RWPE2 (cell line): ENCODE data around the gene ZNF44.

Experiments used
- ATAC-seq: fragments of 200-7000 bp; cut with Tn5 transposase; 3 replicates; pipeline ENCODE4 v1.9.1; 2021; ENCODE audit warnings: low read depth
- DNase-seq: peaks from one replicate; pipeline ENCODE4 v3.0.0-alpha.2; 2020; ENCODE audit warnings: low spot score
- H3K27ac ChIP-seq: fragments of 450-650 bp; 2 replicates; pipeline ENCODE4 v1.5.1; 2017; ENCODE audit warnings: mild to moderate bottlenecking; ENCODE audit not compliant: poor library complexity, severe bottlenecking
- H3K27me3 ChIP-seq: fragments of 250-450 bp; sonication (Bioruptor Pico); 2 replicates; pipeline ENCODE4 v1.5.1; 2021; ENCODE audit warnings: mild to moderate bottlenecking, moderate library complexity; ENCODE audit not compliant: insufficient read depth, poor library complexity, severe bottlenecking
- H3K36me3 ChIP-seq: fragments of 250-450 bp; sonication (Bioruptor Pico); 2 replicates; pipeline ENCODE4 v1.5.1; 2020; ENCODE audit warnings: low read depth, mild to moderate bottlenecking, moderate library complexity
- H3K4me1 ChIP-seq: fragments of 250-450 bp; sonication (Bioruptor Pico); 2 replicates; pipeline ENCODE4 v1.5.1; 2021; ENCODE audit warnings: mild to moderate bottlenecking, moderate library complexity; ENCODE audit not compliant: insufficient read depth, poor library complexity, severe bottlenecking
- H3K4me3 ChIP-seq: fragments of 250-450 bp; sonication (Bioruptor Pico); 2 replicates; pipeline ENCODE4 v1.5.1; 2021; ENCODE audit warnings: mild to moderate bottlenecking, moderate library complexity; ENCODE audit not compliant: severe bottlenecking
- H3K9me3 ChIP-seq: fragments of 250-450 bp; sonication (Bioruptor Pico); 2 replicates; pipeline ENCODE4 v1.5.1; 2021; ENCODE audit warnings: mild to moderate bottlenecking, moderate library complexity; ENCODE audit not compliant: severe bottlenecking
- TF ChIP-seq, protein P1 (sequence below): fragments of 450-650 bp; IDR thresholded peaks from one replicate; pipeline ENCODE4 v1.5.1; 2017; ENCODE audit warnings: mild to moderate bottlenecking, moderate library complexity; ENCODE audit not compliant: poor library complexity, severe bottlenecking

ZNF44 gene

DNA sequence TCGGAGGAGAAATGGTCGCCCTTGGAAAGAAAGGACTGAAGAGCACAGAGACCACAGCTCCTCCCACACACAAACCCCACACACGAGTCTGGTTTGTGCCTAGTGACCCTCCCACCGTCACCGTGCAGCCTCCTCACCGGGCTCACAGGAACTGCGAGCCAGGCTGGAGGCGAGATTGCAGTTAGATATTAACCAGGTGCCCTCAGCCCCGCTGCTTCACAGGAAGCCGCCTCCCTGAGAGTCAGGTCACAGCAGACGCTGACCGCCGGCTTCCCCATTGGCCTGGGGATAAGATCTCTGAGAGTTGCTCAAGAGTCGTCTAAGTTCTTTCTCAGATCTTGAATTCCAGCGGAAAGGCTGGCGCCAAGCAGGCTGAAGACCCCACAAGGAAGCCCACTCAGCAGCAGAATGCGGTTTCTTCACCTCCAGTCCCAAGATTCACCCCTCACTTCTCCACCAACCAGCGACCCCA, 870 bp downstream of the ZNF44 start:
- ATAC-seq (peak; percentile 49), DNase-seq (peak; percentile 71)
- TF ChIP-seq, protein P1, sequence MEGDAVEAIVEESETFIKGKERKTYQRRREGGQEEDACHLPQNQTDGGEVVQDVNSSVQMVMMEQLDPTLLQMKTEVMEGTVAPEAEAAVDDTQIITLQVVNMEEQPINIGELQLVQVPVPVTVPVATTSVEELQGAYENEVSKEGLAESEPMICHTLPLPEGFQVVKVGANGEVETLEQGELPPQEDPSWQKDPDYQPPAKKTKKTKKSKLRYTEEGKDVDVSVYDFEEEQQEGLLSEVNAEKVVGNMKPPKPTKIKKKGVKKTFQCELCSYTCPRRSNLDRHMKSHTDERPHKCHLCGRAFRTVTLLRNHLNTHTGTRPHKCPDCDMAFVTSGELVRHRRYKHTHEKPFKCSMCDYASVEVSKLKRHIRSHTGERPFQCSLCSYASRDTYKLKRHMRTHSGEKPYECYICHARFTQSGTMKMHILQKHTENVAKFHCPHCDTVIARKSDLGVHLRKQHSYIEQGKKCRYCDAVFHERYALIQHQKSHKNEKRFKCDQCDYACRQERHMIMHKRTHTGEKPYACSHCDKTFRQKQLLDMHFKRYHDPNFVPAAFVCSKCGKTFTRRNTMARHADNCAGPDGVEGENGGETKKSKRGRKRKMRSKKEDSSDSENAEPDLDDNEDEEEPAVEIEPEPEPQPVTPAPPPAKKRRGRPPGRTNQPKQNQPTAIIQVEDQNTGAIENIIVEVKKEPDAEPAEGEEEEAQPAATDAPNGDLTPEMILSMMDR, result no peak
- Histone ChIP-seq H3K36me3 (peaks cover 15% of the 10 kb centered on the region), H3K27ac (peak overlapping the region; percentile 47), H3K27me3 (no peaks in the 10 kb centered on the region), H3K4me1 (peaks cover 8% of the 10 kb centered on the region), H3K4me3 (peak overlapping the region; percentile 64), H3K9me3 (no peaks in the 10 kb centered on the region)

DNA sequence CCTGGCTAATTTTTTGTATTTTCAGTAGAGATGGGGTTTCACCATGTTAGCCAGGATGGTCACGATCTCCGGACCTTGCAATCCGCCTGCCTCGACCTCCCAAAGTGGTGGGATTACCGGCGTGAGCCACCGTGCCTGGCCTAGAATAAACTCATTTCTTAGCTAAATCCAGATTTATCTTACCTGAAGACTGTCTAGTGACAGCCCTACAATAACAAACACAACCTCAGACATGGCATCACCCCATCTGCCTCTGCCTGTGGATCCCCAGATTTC, 5.0 kb downstream of the ZNF44 start:
- Histone ChIP-seq H3K27ac (peak overlapping the region; percentile 43), H3K4me1 (peaks cover 8% of the 10 kb centered on the region), H3K9me3 (peaks cover 5% of the 10 kb centered on the region), H3K36me3 (peaks cover 31% of the 10 kb centered on the region), H3K27me3 (no peaks in the 10 kb centered on the region), H3K4me3 (no peak overlapping the region)
- ATAC-seq, result no peak
- TF ChIP-seq, protein P1, result no peak
- no peak for DNase-seq

DNA sequence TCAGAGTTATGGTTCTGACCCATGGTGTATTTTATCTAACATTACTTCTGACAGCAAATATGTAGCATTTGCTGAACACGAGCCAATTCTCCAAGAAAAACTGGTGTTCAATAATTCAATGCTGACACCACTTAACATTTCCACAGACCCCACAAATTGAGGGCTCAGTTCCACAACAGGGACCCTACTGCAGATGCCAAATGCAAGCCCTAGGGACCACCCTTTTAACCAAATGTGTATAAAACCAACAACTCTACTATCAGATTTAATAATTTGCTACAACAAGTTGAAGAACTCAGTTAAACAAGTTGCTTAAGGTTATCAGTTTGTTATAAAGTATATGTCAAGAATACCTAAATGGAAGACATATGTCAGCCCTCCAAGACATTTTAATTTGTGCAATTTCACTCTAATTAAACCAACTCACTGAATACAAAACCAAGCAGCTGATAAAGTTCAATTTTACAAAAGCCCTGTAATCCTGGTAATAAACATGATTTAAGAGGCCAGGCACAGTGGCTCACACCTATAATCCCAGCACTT, 6.7 kb downstream of the ZNF44 start:
- Histone ChIP-seq H3K27me3 (no peaks in the 10 kb centered on the region), H3K4me3 (no peak overlapping the region), H3K36me3 (peaks cover 30% of the 10 kb centered on the region), H3K27ac (no peak overlapping the region), H3K9me3 (peaks cover 5% of the 10 kb centered on the region), H3K4me1 (peaks cover 8% of the 10 kb centered on the region)
- DNase-seq, result no peak
- no peak for ATAC-seq
- TF ChIP-seq, protein P1, result no peak

DNA sequence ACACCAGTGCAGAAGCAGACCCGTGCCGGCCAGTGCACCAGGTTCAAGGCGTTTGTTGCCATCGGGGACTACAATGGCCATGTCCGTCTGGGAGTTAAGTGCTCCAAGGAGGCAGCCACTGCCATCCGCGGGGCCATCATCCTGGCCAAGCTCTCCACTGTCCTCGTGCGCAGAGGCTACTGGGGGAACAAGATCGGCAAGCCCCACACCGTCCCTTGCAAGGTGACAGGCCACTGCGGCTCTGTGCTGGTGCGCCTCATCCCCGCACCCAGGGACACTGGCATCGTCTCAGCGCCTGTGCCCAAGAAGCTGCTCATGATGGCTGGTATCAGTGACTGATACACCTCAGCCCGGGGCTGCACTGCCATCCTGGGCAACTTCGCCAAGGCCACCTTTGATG, 10.1 kb downstream of the ZNF44 start:
- Histone ChIP-seq H3K4me3 (no peak overlapping the region), H3K4me1 (peaks cover 5% of the 10 kb centered on the region), H3K27me3 (no peaks in the 10 kb centered on the region), H3K9me3 (peaks cover 15% of the 10 kb centered on the region), H3K27ac (no peak overlapping the region), H3K36me3 (peaks cover 20% of the 10 kb centered on the region)
- ATAC-seq, result no peak
- TF ChIP-seq, protein P1, result no peak
- DNase-seq, result no peak

DNA sequence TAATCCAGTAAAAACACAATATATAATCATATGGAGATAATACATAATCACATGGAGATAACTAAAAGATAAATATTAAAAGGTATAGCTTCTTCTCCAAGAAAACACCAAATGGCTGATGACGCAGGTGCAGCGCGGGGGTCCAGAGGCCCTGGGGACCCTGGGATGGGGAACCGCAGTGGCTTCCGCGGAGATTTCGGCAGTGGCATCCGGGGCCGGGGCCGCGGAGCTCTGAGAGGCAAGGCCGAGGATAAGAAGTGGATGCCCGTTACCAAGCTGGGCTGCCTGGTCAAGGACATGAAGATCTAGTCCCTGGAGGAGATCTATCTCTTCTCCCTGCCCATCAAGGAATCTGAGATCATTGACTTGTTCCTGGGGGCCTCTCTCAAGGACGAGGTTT, 10.5 kb downstream of the ZNF44 start:
- TF ChIP-seq, protein P1, result no peak
- H3K9me3 ChIP-seq, result peaks cover 17% of the 10 kb centered on the region

More for the DNA sequence above, 10.5 kb downstream of the ZNF44 start:
- DNase-seq, result no peak
- ATAC-seq, result no peak
- Histone ChIP-seq H3K4me3 (no peak overlapping the region), H3K36me3 (peaks cover 24% of the 10 kb centered on the region), H3K27me3 (no peaks in the 10 kb centered on the region), H3K27ac (no peak overlapping the region), H3K4me1 (peaks cover 4% of the 10 kb centered on the region)
